Measurements from ENCODE around the gene OGFR.

OGFR gene

DNA sequence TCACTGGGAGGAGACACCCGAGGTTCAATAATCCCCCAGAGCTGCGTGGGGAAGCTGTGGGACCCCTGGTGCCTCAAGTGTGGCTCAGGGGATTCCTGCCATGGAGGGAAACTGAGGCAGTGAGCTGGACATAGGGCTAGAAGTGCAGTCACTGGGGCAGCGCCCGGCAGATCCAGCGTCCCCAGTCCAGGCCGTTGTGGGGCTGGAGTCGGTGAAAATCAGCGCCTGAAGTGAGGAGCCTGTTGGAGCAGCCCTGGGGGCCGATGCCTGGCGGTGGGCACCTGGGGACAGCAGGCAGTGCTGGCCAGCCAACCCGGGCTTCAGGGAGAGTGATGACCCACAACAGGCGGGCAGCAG lies 10.1 kb downstream of the OGFR start:
- no peak for DNase-seq (ENCODE audit: low read depth, low spot score)

DNA sequence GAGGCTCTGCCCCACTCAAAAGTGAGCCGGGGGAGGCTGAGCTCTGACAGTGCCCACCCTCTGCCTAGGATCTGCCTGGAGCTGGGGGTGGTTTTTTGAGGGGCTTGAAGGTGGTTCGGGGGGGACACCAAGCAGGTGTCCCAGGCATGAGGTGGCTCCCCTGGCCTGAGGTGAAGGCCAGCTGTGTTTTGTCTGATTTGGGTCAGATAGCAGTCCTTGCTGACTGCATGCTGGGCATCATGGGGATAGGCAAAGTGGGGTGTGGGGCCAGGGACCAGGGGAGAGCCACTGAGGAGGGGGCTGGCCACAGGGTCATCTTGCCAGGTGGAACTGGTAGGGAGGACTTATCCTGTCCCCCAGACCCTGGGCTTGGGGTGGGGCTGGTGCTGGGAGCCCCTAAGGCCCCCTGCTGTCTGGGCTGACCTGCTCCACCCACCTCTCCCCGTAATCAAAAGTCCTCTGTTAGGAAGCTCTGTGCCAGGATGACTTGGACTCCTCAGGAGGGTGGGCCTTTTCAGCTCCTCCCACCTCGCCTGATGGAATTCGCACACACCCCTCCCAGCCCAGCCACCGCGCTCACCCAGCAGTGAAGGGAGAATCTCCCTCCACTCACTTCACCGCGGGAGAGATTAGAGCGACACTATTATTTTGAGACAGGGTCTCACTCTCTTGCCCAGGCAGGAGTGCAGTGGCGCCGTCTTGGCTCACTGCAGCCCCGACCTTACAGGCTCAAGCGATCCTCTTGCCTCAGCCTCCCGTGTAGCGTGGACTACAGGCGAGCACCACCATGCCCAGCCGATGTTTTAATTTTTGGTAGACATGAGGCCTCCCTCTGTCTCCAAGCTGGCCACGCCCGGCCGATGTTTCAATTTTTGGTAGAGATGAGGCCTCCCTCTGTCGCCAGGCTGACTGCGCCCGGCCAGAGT lies 10.7 kb downstream of the OGFR start:
- DNase-seq (ENCODE audit: low read depth, low spot score) = no peak

DNA sequence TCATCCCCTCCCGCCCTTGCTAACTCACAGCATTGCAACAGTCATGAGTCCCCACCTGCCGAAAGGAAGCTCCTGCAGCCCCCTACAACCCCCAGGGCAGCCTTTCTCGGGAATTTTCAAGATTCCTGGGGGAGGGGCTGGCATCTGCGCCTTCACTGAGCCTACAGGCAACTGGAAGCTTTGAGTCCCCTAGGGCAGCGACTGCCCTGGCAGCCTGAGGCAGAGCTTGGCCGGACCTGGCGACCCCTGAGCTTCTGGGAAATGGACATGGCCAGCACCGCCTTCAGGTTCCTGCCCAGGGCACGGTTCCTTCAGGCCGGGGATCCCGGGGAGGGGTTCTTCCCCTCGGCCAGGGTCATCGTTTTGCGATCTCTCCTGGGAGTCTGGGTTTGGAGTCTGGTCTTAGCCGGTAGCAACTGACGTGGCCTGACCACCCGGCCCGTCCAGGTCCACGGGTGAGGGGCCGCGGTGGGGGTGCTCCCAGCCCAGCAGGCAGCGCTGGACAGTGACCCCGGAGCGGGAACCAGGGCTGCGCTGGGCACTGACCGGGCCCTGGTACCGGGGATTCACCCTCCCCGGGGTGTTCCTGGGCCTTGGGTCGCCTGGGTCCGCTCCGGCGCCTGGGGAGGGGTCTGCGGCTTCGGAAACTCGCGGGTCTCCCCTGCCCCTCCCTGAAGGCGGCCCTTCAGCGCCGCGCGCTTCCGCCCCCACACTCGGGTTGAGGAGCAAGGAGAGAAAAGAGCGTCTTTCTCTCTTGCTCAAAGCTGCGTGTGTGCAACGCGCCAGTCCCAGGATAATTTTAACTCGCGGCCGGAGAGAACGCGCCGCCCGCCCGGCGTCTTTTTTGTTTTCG lies 11.6 kb downstream of the OGFR start:
- no peak for DNase-seq (ENCODE audit: low read depth, low spot score)

DNA sequence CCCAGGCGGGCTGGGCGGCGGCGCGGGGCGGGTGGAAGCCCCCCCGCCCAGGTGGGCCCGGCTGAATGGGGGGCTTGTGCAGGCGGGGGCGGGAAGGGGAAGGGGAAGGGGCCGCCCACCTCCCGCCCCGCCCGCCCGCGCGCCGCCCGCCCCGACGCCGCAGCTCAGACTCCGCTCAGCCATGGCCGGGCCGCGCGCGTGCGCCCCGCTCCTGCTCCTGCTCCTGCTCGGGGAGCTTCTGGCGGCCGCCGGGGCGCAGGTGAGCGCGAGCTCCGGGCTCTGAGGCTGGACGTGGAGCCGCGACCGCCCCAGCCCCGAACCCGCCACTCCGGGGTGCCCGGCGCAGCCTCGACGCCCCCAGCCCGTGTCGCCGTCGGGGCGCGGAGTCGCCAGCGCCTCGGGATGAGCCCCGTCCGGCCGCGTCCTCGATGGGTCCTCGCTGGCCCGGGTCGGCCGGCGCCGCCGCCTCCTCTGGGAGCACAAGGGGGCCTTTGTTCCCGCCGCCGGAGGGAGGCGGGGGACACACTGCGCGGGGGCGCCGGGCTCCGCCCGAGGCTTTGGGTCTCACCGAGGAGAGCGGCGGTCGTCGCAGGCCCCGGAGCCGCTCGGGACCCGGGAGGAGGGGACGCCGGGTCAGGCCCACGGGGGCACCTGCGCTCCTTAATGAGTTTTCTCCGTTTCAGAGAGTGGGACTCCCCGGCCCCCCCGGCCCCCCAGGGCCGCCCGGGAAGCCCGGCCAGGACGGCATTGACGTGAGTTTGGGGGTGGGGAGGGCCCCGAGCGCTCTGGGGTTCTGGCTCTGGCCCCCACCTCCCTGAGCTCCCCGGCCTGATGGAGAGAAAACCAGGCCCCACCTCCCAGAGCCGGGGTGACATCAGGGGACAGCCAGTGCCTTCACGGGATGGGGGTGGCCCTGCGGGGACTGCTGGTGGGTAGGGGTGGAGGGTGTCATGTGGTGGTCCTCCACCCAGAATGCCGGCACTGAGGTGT lies 12.5 kb downstream of the OGFR start, which contains the start of gene COL9A3:
TSS of gene COL9A3 (plus strand) at position 167 of the 990 bp plus-strand sequence. CDS start at position 182, 15 bp downstream.
- no peak for DNase-seq (ENCODE audit: low read depth, low spot score)

DNA sequence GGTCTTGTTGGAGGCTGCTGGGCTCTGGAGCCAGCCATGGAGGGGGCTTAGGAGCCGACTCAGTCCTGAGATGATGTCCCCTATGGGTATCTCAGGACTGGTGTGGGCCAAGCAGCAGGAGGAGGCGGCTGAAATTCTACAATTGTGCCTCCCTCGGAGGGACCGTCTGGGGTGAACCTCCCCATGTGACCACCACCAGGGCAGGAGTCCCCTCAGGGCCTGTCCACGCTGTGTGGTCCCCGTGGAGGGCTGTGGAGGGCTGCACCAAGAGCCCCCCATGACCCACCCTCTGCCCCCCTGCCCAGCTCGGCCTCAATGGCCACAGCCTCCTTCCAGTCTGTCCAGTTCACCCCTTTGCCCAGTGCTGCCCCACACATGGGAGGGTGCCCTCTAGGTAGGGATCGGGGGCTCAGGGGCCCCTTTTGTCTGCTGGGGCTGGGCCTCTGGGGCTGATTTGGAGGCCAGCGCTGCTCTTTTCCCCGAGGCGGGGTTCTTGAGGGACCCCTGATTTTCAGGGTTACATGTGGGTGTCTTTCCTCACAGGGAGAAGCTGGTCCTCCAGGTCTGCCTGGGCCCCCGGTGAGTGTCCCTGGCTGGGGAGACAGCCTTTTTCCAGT lies 13.4 kb downstream of the OGFR start:
- DNase-seq (ENCODE audit: low read depth, low spot score) = no peak

DNA sequence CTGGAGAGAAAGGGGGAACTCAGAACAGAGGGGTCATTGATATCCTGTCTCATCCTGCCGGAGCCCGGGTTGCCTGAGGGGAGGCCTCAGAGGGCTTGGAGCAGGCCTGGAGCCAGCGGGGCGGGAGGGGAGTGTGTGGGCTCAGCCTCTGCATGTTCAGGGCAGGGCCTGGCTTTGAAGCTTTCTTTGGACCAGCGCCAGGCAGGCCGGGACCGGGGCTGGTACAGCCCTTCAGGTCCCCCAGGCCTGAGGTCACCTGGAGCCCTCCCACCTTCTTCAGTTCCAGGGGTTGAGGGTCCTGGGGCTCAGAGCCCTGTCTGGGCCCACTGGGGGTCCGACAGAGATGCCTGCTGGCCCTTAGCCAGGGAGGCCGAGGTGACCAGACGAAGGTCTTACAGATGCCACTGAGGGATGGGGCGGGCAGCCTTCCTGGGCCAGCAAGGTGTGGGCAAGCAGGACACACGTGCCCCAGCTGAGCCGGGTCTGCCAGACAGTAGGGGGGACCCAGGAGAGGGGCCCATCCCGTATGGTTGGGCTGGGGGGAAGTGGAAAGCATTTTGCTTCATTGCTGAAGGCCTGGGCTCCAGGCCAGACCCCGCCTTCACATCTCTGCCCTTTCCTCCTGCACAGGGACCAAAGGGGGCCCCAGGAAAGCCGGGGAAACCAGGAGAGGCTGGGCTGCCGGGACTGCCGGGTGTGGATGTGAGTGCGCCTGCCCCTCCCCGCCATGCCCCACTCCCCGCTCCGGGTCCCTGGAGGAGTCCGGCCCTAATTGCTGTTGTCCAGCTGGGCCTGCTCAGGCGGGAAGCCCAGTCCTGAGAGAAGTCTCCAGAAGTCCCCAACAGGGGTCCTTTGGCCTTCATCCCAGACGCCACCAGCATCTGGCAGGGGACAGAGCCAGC lies 14.2 kb downstream of the OGFR start:
- DNase-seq (ENCODE audit: low read depth, low spot score) = no peak

DNA sequence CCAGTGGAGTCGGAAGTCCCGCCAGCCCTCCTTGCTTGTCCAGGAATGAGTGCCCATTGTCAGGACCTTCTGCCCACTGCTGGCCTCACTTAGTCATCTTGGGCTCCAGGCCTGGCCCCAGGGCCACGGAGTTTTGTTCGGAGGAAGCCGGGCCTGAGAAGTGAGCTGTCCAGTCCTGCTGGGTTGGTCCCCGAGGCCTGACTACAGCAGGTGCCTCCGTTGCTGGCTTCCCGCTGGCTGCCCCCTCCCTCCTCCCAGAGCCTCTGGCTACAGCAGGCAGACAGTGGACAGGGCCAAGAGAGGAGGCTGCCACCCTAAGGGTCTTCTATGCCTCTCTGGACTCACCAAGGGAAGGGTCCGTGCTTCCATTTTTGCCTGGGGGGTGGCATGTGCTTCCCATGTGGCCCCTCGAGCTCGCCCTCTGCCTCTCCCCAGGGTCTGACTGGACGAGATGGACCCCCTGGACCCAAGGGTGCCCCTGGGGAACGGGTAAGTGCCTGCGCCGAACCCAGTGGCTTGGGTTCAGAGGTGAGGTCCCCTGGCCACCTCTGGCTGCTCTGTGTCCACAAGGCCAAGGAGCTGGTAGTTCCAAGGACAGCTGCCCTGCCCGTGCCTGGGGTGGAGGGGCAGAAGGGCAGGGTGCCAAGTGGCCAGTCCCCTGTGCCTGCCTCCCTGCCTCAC lies 15.0 kb downstream of the OGFR start:
- no peak for DNase-seq (ENCODE audit: low read depth, low spot score)

DNA sequence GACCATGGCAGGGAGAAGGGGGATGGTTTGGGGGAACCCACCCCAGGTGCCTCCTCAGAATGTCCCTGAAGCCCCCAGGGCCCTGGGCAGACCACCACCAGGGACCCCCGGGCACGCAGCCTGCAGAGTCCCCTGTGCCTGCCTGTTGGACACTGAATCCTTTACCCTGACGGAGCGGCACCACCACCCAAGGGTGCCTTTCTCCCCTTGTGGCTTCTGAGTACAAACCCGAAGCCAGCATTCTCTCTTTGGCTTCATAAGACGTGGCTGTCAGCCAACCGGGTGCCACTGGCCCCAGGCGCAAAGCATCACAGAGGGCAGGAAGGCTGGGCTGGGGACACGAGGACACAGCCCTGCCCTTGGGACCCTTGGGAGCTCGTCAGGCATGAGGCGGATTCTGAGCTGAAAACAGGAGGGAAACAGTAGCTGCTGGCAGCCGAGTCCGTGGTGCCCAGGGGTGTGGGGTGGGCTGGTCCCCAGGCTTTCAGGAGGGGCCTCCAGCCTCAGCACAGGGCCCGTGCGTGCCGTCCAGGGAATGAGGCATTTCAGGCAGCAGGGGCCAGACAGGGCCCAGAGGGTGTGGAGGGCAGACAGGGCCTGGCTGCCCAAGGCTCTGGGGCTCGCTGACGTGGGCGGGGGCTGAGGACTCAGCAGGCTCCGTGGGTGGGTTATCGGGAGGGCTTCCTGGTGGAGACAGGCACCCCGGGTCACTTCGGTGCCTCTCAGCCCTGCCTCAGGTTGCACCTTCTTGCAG lies 15.8 kb downstream of the OGFR start:
- DNase-seq (ENCODE audit: low read depth, low spot score) = no peak

DNA sequence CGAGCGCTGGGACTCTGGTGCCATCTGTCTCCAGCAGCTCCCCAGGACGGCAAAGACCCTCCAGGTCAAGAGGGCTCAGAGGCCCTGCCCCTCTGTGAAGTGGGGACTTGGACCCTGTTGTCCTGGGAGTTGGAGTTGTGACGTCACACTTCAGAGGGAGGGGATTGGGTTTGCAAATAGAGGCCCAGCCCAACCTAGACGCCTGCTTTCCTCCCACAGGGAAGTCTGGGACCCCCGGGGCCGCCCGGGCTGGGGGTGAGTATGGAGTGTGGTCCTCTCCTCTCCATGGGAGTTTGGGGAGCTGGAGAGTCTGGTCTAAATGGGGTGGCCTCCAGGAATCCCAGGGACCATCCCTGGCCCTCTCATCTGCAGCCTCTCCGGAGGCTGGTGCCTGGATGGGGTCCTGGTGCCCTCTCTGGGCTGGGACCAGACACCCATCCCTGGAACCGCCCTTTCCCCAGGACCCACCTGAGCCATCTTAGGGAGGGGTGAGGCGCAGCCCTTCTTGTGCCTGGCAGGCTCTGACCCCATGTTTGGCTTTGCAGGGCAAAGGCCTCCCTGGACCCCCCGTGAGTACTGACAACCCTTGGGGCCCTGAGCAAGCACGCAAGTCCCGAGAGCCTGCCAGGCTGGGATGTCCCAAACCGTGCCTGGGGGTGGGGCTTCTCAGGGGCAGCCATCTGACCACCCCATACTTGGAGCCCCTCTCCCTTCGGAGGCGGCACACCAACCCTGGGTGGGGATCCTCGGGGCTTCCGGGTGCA lies 16.5 kb downstream of the OGFR start:
- DNase-seq (ENCODE audit: low read depth, low spot score) = no peak

DNA sequence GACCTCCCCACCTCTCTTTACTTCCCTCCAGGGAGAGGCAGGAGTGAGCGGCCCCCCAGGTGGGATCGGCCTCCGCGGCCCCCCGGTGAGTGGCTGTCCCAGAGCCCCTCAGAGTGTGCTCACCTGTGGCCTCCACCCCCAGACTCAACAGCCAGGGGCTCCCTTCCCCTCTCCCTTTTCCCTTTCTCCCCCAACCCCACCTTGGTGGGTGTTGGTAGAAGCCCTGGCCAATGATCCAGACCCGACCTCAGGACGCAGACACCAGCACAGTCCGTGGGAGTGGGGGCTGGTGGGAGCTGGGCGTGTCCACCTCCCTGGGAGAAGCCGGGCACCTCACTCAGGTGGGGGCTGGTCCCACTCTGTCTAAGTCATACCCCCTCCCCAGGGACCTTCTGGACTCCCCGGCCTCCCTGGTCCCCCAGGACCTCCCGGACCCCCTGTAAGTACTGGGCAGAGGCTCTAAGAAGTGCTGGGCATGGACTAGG lies 17.1 kb downstream of the OGFR start:
- DNase-seq (ENCODE audit: low read depth, low spot score) = no peak

DNA sequence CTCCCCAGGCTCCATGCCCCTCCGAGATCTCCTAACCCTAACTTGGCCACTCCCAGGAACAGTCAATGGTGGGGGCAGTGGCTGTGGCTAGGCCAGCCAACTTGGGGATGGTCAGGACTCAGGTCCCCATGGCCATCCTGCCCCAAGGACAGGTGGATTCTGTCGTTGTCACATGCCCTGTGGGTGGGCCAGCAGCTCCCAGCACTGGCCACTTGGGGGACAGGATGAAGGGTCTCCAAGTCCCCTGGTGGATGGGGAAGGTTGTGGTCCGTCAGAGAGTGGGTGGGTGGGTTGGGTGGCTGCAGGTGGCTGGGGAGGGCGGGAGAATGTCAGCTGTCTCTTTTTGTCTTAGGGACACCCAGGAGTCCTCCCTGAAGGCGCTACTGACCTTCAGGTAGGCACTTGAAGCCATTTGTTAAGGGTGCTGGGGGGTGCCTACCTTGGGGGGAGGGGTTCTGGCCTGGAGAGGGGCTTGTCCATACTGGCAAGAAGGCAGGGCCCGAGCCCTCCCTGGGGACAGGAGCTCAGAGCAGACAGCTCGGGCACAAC lies 17.7 kb downstream of the OGFR start:
- no peak for DNase-seq (ENCODE audit: low read depth, low spot score)

DNA sequence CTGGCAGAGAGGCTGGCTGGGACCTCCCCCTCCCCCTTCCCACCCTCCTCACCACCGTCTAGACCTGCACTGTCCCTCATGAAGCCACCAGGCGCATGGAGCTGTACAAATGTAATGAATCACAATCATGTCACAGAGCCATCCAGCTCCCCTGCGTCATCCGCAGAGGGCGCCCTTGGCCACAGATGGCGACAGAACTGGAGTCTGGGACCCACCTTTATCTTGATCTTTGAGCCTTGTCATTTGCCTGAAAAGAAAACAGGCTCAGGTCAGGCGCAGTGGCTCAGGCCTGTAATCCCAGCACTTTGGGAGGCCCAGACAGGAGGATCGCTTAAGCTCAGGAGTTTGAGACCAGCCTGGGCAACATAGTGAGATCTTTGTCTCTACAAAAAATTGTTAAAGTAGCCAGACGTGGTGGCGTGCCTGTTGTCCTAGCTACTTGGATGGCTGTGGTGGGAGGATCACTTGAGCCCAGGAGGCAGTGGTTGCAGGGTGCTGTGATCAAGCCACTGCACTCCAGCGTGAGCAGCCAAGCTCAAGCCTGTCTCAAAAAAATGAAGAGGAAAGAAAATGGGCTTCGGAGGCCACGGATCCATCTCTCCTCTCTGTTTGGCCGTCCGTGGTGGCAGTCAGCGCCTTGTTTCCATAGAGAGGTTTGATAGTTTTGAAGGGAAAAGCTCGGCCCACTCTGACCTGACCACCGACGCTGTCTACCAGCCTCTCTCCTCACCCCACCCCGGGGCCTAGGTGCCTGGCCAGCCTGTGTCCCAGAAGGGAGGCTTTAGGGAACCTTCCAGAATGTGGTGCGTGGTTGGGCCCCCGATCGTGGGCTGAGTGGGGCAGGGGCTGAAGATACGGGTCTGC lies 18.4 kb downstream of the OGFR start:
- DNase-seq (ENCODE audit: low read depth, low spot score) = no peak

DNA sequence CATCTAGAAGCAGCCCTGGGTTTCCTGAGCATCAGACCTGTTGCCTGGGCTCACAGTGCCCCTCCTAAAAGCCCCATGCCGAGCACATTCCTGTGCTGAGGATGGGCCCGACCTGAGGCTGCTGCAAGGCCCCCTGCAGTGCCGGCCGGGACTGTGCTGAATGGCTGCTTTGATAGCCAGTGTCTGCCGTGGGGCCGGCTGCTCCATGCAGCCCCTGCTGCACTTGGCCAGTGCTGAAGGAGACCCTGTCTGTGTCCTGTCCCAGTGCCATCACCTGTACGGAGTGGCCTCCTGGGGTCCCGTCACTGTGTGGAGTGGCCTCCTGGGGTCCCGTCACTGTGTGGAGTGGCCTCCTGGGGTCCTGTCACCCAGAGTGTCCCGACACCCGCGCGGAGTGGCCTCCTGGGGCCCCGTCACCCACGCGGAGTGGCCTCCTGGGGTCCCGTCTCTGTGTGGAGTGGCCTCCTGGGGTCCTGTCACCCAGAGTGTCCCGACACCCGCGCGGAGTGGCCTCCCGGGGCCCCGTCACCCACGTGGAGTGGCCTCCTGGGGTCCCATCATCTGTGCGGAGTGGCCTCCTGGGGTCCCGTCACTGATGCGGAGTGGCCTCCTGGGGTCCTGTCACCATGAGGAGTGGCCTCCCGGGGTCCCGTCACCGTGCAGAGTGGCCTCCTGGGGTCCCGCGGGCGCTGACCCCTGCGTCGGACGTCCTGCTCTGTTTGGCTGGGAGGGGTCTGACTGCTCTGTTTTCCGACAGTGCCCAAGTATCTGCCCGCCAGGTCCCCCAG lies 19.2 kb downstream of the OGFR start:
- DNase-seq (ENCODE audit: low read depth, low spot score) = no peak

DNA sequence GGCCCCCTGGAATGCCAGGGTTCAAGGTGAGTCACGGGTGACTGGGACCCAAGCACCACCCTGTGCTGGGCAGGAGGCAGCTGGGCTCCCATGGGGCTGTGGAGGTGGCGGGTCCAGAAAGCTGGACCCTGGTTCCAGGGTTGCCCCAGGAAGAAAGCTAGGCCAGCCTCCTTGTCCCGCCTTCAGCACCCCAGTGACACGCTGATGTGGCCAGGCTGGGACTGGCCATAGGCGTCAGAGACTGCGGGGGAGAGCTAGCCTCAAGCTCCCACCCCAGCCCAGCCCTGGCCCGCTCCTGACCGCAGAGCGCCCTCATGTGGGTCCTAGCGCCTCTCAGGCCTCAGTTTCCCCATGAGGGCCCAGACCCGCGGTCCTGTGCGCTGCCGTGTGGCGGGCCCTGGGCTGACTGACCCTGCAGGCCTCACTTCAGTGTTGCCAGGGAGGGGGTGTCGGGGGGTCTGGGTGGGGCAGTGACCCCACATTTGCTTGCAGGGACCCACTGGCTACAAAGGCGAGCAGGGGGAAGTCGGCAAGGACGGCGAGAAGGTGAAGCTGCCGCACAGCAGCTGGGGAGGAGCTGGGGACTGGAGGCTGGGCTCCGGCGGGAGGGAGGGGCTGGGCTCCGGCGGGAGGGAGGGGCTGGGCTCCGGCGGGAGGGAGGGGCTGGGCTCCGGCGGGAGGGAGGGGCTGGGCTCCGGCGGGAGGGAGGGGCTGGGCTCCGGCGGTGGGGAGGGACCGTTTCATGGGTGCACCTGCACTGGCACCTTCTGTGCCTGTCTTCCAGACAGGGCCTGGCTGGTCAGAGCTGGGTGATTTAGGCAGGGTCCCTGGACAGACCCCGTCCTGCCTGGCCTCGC lies 20.1 kb downstream of the OGFR start:
- no peak for DNase-seq (ENCODE audit: low read depth, low spot score)

Data from activated CD4-positive, CD25-positive, alpha-beta regulatory T cell treated with anti-CD3 and anti-CD28 coated beads, Interleukin-2, amount 50 U/mL, for 16 hours (primary cell).